Fibroblast of lung (primary cell): ENCODE data around the gene EPB42. TPM values are rescaled to one million over a fixed set of nuclear protein-coding genes. Genes with fewer than 3 reads are reported as not detected.

Experiments used
- DNase-seq, 2 donors: peaks; one replicate each; pipeline versions ENCODE4 v3.0.0 to v3.0.0-alpha.2; 2010; ENCODE audit warnings: low read depth in 2 of 2
- H2AFZ ChIP-seq: 2 replicates; pipeline ENCODE4 v1.5.1; 2012; ENCODE audit warnings: low read length, control low read depth, inconsistent platforms
- H3K27ac ChIP-seq: 2 replicates; pipeline ENCODE4 v1.5.1; 2011; ENCODE audit warnings: low read length, control low read depth; ENCODE audit not compliant: insufficient read depth
- H3K27me3 ChIP-seq: 2 replicates; pipeline ENCODE4 v1.5.1; 2011; ENCODE audit warnings: mild to moderate bottlenecking, low read length; ENCODE audit not compliant: control insufficient read depth, insufficient read depth
- H3K36me3 ChIP-seq: 2 replicates; pipeline ENCODE4 v1.5.1; 2011; ENCODE audit warnings: low read length; ENCODE audit not compliant: control insufficient read depth, insufficient read depth
- H3K4me1 ChIP-seq: 2 replicates; pipeline ENCODE4 v1.5.1; 2011; ENCODE audit warnings: low read length; ENCODE audit not compliant: control insufficient read depth, insufficient read depth; ENCODE audit errors: extremely low read depth
- H3K4me2 ChIP-seq: 2 replicates; pipeline ENCODE4 v1.5.1; 2011; ENCODE audit warnings: low read length, control low read depth; ENCODE audit not compliant: insufficient read depth; ENCODE audit errors: extremely low read depth
- H3K4me3 ChIP-seq, 4 experiments: fragments of 200-600 bp in 1 of 4; sonication (generic) in 1 of 4; replicated peaks in 1 of 4; 2 replicates each; pipeline ENCODE4 v1.5.1; 2011 to 2016; ENCODE audit warnings: low read length in 4 of 4, low read depth in 3 of 4, mild to moderate bottlenecking in 3 of 4, control low read depth in 2 of 4, inconsistent platforms in 1 of 4, mixed read lengths in 1 of 4; ENCODE audit not compliant: insufficient read depth in 1 of 4; ENCODE audit errors: control extremely low read depth in 1 of 4
- H3K79me2 ChIP-seq: 2 replicates; pipeline ENCODE4 v1.5.1; 2012; ENCODE audit warnings: mild to moderate bottlenecking, low read length, inconsistent platforms; ENCODE audit not compliant: control insufficient read depth, insufficient read depth
- H3K9ac ChIP-seq: 2 replicates; pipeline ENCODE4 v1.5.1; 2011; ENCODE audit warnings: mild to moderate bottlenecking, low read length, control low read depth; ENCODE audit not compliant: insufficient read depth
- H3K9me3 ChIP-seq: 2 replicates; pipeline ENCODE4 v1.5.1; 2012; ENCODE audit warnings: low read depth, low read length; ENCODE audit not compliant: control insufficient read depth, insufficient read depth
- H4K20me1 ChIP-seq: 2 replicates; pipeline ENCODE4 v1.5.1; 2011; ENCODE audit warnings: low read length; ENCODE audit not compliant: control insufficient read depth, insufficient read depth; ENCODE audit errors: extremely low read depth
- EZH2 ChIP-seq: IDR thresholded peaks from 2 replicates; pipeline ENCODE4 v1.5.1; 2012; ENCODE audit warnings: low read length, control low read depth, mild to moderate bottlenecking; ENCODE audit errors: missing control alignments
- polyA plus RNA-seq, 2 donors: library from polyadenylated mRNA; depleted of rRNA in 1 of 2; stranded (reverse) in 1 of 2; unstranded in 1 of 2; fragments of >200 nt; gene quantifications; 2 replicates each; pipeline ENCODE4 v1.2.1, GENCODE V29; 2011 to 2012; ENCODE audit warnings: missing spikeins in 1 of 2
- total RNA-seq: library from RNA; depleted of rRNA; stranded (reverse); fragments of >200 nt; gene quantifications from 2 replicates; pipeline ENCODE4 v1.2.1, GENCODE V29; 2014
- TF ChIP-seq, protein P1 (sequence below), 2 donors: IDR thresholded peaks in 1 of 2; conservative IDR thresholded peaks in 1 of 2; 1 replicate in 1 of 2; 2 replicates in 1 of 2; pipeline ENCODE4 v1.5.1; 2011 to 2012; ENCODE audit warnings: low read length in 2 of 2, control low read depth in 1 of 2, inconsistent platforms in 1 of 2, low read depth in 1 of 2, mild to moderate bottlenecking in 1 of 2

The EPB42 gene
- total and polyA plus RNA-seq, 2 donors (not counting 1 experiment from before 2014, with no cell fraction given): not detected

DNA sequence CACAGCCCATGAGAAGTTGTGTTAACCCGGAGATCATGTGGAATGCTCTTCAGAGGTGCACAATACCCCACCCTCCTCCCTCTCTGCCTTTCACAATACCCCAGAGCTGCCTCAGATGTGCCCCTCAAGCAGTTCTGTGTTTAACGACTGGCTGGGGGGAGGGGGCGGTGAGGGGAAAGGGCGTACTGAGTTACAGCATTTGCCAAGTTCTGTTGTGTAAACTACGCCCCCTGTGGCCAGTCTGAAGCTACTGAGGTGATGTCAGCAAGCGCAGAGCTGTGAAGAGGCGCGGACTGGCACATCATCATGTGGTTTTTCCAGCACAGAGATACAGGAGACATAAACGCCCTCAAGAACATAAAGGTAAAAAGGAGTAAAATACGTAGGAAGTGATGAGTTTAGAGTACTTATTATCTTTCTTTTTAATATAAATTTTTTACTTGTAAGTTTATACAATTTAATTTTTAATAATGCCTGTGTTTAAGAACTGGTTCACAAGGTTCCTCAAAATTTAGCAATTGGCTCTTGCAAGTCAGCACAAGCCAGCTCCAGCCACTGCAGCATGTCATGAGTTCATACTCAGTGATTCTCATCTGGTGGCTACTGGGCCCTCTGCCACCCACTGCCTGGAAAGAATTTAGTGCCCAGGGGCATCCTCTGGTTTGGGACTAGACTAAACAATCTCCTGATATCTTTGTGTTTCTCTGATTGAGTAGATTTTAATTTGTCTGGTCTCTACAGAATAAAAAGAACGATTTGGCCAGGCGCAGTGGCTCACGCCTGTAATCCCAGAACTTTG, 1.7 kb downstream of the EPB42 start:
- no peak overlapping the region for H3K4me2 ChIP-seq
- no peak overlapping the region for H3K9ac ChIP-seq
- TF ChIP-seq, protein P1, sequence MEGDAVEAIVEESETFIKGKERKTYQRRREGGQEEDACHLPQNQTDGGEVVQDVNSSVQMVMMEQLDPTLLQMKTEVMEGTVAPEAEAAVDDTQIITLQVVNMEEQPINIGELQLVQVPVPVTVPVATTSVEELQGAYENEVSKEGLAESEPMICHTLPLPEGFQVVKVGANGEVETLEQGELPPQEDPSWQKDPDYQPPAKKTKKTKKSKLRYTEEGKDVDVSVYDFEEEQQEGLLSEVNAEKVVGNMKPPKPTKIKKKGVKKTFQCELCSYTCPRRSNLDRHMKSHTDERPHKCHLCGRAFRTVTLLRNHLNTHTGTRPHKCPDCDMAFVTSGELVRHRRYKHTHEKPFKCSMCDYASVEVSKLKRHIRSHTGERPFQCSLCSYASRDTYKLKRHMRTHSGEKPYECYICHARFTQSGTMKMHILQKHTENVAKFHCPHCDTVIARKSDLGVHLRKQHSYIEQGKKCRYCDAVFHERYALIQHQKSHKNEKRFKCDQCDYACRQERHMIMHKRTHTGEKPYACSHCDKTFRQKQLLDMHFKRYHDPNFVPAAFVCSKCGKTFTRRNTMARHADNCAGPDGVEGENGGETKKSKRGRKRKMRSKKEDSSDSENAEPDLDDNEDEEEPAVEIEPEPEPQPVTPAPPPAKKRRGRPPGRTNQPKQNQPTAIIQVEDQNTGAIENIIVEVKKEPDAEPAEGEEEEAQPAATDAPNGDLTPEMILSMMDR (conservative IDR thresholded peaks at IDR 0.05 in 1 of 2, IDR thresholded peaks at IDR 0.05 in 1 of 2; ENCODE audit: low read depth in 1 of 2, low read length in 2 of 2): peak; percentile 9 to 31
- TF ChIP-seq EZH2: no peak
- H3K27ac ChIP-seq: no peak overlapping the region
- H3K9me3 ChIP-seq: no peaks in the 10 kb centered on the region
- no peaks in the 10 kb centered on the region for H3K36me3 ChIP-seq
- no peaks in the 10 kb centered on the region for H3K4me1 ChIP-seq
- no peaks in the 10 kb centered on the region for H4K20me1 ChIP-seq
- peak; percentile 17 to 32 for DNase-seq
- H3K79me2 ChIP-seq: no peaks in the 10 kb centered on the region
- H3K4me3 ChIP-seq: no peak overlapping the region
- H3K27me3 ChIP-seq: peaks cover 10% of the 10 kb centered on the region
- no peak overlapping the region for H2AFZ ChIP-seq

DNA sequence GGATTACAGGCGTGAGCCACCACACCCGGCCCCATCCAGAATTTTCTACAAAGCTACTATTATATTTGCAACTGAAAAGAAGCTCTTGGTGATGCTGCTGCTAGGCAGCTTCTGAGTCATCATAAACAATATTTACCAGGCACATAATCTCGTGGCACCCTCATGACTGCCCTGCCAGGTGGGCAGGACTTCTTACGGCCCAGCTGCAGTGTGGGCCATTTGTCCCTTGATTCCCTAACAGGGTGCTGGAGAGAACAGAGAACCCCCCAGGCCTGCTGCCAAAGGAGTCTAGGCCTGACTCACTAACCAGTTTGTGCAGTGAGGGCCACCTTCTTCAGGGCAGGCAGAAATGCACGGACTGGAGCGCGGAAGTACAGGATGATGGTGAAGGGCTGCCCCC, 4.9 kb downstream of the EPB42 start:
- peak in 1 of 2 donors; percentile 26 for DNase-seq
- no peak for TF ChIP-seq EZH2
- TF ChIP-seq, protein P1 (conservative IDR thresholded peaks at IDR 0.05 in 1 of 2, IDR thresholded peaks at IDR 0.05 in 1 of 2; ENCODE audit: low read depth in 1 of 2, low read length in 2 of 2): no peak

DNA sequence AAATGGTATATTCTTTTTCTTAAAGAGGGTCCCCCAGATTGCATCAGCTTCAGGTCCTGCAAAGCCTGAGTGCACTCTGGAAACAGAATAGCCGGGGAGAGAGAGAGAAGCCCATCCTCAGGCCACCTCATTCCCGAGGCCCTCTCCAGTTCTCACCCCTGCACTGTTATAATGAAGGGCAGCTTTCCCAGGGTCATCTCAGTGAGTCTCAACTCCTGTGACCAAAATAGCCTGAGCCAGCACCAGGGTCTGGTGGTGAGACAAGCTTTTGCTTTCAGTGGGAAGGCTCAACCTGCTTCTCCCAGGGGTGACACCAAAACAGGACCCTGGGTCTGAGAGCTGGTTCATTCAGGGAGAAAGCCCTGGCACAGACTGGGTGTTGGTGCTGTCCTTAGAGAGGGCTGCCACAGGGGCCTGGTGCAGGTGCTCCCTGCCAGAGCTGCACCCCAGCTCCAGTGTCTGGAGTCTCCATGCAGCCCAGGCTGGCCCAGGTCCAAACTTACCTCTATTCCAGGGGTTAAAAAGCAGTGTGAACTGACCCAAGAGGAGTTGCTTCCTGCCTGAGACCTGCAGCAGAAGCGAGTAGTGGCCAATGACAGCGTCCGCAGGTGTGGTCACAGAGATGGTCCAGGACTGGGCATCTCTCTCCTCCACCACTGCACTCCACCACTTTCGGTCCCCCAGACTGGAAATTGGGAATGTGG, 6.1 kb downstream of the EPB42 start:
- Histone ChIP-seq H3K79me2 (no peaks in the 10 kb centered on the region), H3K9me3 (no peaks in the 10 kb centered on the region), H3K36me3 (no peaks in the 10 kb centered on the region), H3K9ac (no peak overlapping the region), H2AFZ (no peak overlapping the region), H3K27me3 (peaks cover 8% of the 10 kb centered on the region), H3K4me1 (no peaks in the 10 kb centered on the region), H3K27ac (no peak overlapping the region), H3K4me3 (no peak overlapping the region), H4K20me1 (no peaks in the 10 kb centered on the region), H3K4me2 (no peak overlapping the region)
- no peak for DNase-seq
- TF ChIP-seq, protein P1 (conservative IDR thresholded peaks at IDR 0.05 in 1 of 2, IDR thresholded peaks at IDR 0.05 in 1 of 2; ENCODE audit: low read depth in 1 of 2, low read length in 2 of 2): no peak
- no peak for TF ChIP-seq EZH2

More for the DNA sequence above, 4.9 kb downstream of the EPB42 start:
- H3K36me3 ChIP-seq: no peaks in the 10 kb centered on the region
- H3K9ac ChIP-seq: no peak overlapping the region
- no peak overlapping the region for H3K27ac ChIP-seq
- H2AFZ ChIP-seq: no peak overlapping the region
- no peak overlapping the region for H3K4me3 ChIP-seq
- no peaks in the 10 kb centered on the region for H3K79me2 ChIP-seq
- no peaks in the 10 kb centered on the region for H3K4me1 ChIP-seq
- no peak overlapping the region for H3K4me2 ChIP-seq
- H4K20me1 ChIP-seq: no peaks in the 10 kb centered on the region
- no peaks in the 10 kb centered on the region for H3K9me3 ChIP-seq
- peaks cover 8% of the 10 kb centered on the region for H3K27me3 ChIP-seq
